HepG2 (cell line): ENCODE measurements around the gene PLB1.

Experiments
- CTCF ChIP-seq: sonication (generic); formaldehyde crosslinking; IDR thresholded peaks from 2 replicates; pipeline ENCODE4 v1.5.0; 2020; ENCODE audit warnings: mild to moderate bottlenecking, missing genetic modification reagents, moderate library complexity
- EP300 ChIP-seq, 3 experiments: sonication (generic) in 1 of 3; formaldehyde crosslinking in 1 of 3; IDR thresholded peaks; 2 replicates each; pipeline versions ENCODE4 v1.5.1 to v1.6.1; 2011 to 2020; ENCODE audit warnings: low read depth in 2 of 3, low read length in 2 of 3, borderline replicate concordance in 1 of 3, improper control_type of control experiment in 1 of 3, mild to moderate bottlenecking in 1 of 3, missing genetic modification reagents in 1 of 3, moderate library complexity in 1 of 3
- ZNF513 ChIP-seq: sonication (generic); formaldehyde crosslinking; conservative IDR thresholded peaks from 2 replicates; pipeline ENCODE4 v1.5.0; 2020; ENCODE audit warnings: missing genetic modification reagents

- TF ChIP-seq CTCF (CRISPR knock-in tag) (no peak), EP300 (IDR thresholded peaks at IDR 0.05; ENCODE audit: low read depth in 2 of 2, low read length in 2 of 2) (no peak), EP300 (CRISPR knock-in tag; IDR thresholded peaks at IDR 0.05; ENCODE audit: borderline replicate concordance) (no peak), ZNF513 (no peak)
Observed at GRCh38 chr2:28610583-28611201, 114.8 kb downstream of the PLB1 start.
